K562 (cell line): Measurements from ENCODE around the gene HEATR1. TPM values are rescaled to one million over a fixed set of nuclear protein-coding genes. Genes with fewer than 3 reads are reported as not detected.

Experiments
- ATAC-seq: fragments of 200-7000 bp; cut with Tn5 transposase; 3 replicates; pipeline ENCODE4 v1.9.1; 2020; ENCODE audit warnings: moderate library complexity
- BruUV-seq: library from RNA; stranded (reverse); fragments of 400-500 nt; replicated peaks from 2 replicates; lab custom pipeline; 2021; lab: Mats Ljungman, UMichigan
- CTCF ChIA-PET: fragments of 300-600 bp; formaldehyde crosslinking; extraction: SDS; loops from one replicate; lab custom pipeline; 2021; ENCODE audit warnings: low intra/inter-chr PET ratio; lab: Yijun Ruan, JAX
- POLR2A ChIA-PET: fragments of 300-600, 350-650 bp; sonication (Branson Sonifier 250); formaldehyde crosslinking; extraction: SDS; loops from one replicate; lab custom pipeline; 2021; ENCODE audit warnings: antibody characterized with exemption, inconsistent platforms; lab: Yijun Ruan, JAX
- DNase-seq, 4 experiments: peaks; one replicate each; pipeline versions ENCODE4 v3.0.0 to v3.0.0-alpha.2; 2011 to 2018; ENCODE audit warnings: low spot score in 3 of 4, mixed read lengths in 3 of 4; ENCODE audit errors: extremely low read depth in 1 of 4
- FAIRE-seq: peaks from 2 replicates; lab custom pipeline; 2011; peaks lifted over from hg19 to GRCh38; lab: Jason Lieb, UNC
- H2AFZ ChIP-seq: 2 replicates; pipeline ENCODE4 v1.6.0; 2011; ENCODE audit warnings: low read depth, low read length, control low read depth, inconsistent platforms
- H3K27ac ChIP-seq: fragments of 200-600 bp; 3 replicates; pipeline ENCODE4 v1.8.0; 2011; ENCODE audit warnings: low read depth, mild to moderate bottlenecking, control low read depth, inconsistent platforms, low read length, moderate library complexity, mixed read lengths; ENCODE audit errors: extremely low read depth
- H3K27me3 ChIP-seq, 2 experiments: fragments of 300-600 bp in 1 of 2; 2 replicates in 1 of 2; 3 replicates in 1 of 2; pipeline versions ENCODE4 v1.6.0 to v1.8.0; 2011; ENCODE audit warnings: inconsistent platforms in 2 of 2, low read length in 2 of 2, mild to moderate bottlenecking in 1 of 2, mixed read lengths in 1 of 2, moderate library complexity in 1 of 2; ENCODE audit not compliant: control insufficient read depth in 2 of 2, insufficient read depth in 2 of 2
- H3K36me3 ChIP-seq: fragments of 300-600 bp; 3 replicates; pipeline ENCODE4 v1.8.0; 2011; ENCODE audit warnings: mild to moderate bottlenecking, low read length, inconsistent platforms; ENCODE audit not compliant: control insufficient read depth, insufficient read depth
- H3K4me1 ChIP-seq, 2 experiments: fragments of 200-600 bp in 1 of 2; replicated peaks in 1 of 2; 2 replicates in 1 of 2; 3 replicates in 1 of 2; pipeline versions ENCODE4 v1.5.1 to v1.8.0; 2011; ENCODE audit warnings: inconsistent platforms in 2 of 2, low read length in 2 of 2, mild to moderate bottlenecking in 1 of 2, mixed read lengths in 1 of 2, moderate library complexity in 1 of 2; ENCODE audit not compliant: control insufficient read depth in 2 of 2, insufficient read depth in 2 of 2
- H3K4me2 ChIP-seq: 2 replicates; pipeline ENCODE4 v1.6.1; 2011; ENCODE audit warnings: low read length, control low read depth, inconsistent platforms, mixed read lengths; ENCODE audit not compliant: insufficient read depth
- H3K4me3 ChIP-seq: fragments of 200-600 bp; sonication (generic), shearing (Covaris generic); 2 replicates; pipeline ENCODE4 v1.5.1; 2016; ENCODE audit warnings: control low read depth, inconsistent platforms
- H3K79me2 ChIP-seq: fragments of 200-600 bp; 3 replicates; pipeline ENCODE4 v1.8.0; 2011; ENCODE audit warnings: low read length, inconsistent platforms; ENCODE audit not compliant: control insufficient read depth, insufficient read depth
- H3K9ac ChIP-seq, 2 experiments: 2 replicates each; pipeline versions ENCODE4 v1.6.0 to v1.6.1; 2011; ENCODE audit warnings: low read depth in 2 of 2, low read length in 2 of 2, control low read depth in 1 of 2, inconsistent platforms in 1 of 2, mild to moderate bottlenecking in 1 of 2, mixed read lengths in 1 of 2; ENCODE audit not compliant: insufficient read depth in 1 of 2
- H3K9me1 ChIP-seq: one replicate; pipeline ENCODE4 v1.6.0; 2011; ENCODE audit warnings: inconsistent platforms, mild to moderate bottlenecking, low read length, moderate library complexity; ENCODE audit not compliant: control insufficient read depth, insufficient read depth
- H3K9me3 ChIP-seq: replicated peaks from 2 replicates; pipeline ENCODE4 v1.5.1; 2011; ENCODE audit warnings: low read depth, low read length, inconsistent platforms; ENCODE audit not compliant: control insufficient read depth, insufficient read depth
- H4K20me1 ChIP-seq: replicated peaks from 2 replicates; pipeline ENCODE4 v1.6.1; 2011; ENCODE audit warnings: low read length, inconsistent platforms, mixed read lengths; ENCODE audit not compliant: control insufficient read depth, insufficient read depth
- DDX20 ChIP-seq: fragments of 450-650 bp; IDR thresholded peaks from 2 replicates; pipeline ENCODE4 v1.6.1; 2016; ENCODE audit warnings: missing genetic modification characterization, low read depth, mild to moderate bottlenecking, missing compliant biosample characterization, moderate library complexity
- KDM2B ChIP-seq: fragments of 250-450 bp; sonication (Bioruptor Pico); IDR thresholded peaks from 2 replicates; pipeline ENCODE4 v1.8.0; 2021; ENCODE audit warnings: mild to moderate bottlenecking, moderate library complexity
- KLF16 ChIP-seq: IDR thresholded peaks from 2 replicates; pipeline ENCODE4 v1.6.1; 2016; ENCODE audit warnings: antibody characterized with exemption
- MXD1 ChIP-seq: fragments of 250-450 bp; sonication (Bioruptor Pico); IDR thresholded peaks from 2 replicates; pipeline ENCODE4 v1.8.0; 2021; ENCODE audit warnings: borderline replicate concordance, mild to moderate bottlenecking, moderate library complexity; ENCODE audit not compliant: poor library complexity, severe bottlenecking
- TAL1 ChIP-seq: fragments of 450-650 bp; IDR thresholded peaks from 2 replicates; pipeline ENCODE4 v1.6.1; 2016; ENCODE audit warnings: mild to moderate bottlenecking
- ZNF395 ChIP-seq: fragments of 200-800 bp; sonication (Bioruptor generic); IDR thresholded peaks from 2 replicates; pipeline ENCODE4 v1.6.1; 2017; ENCODE audit warnings: missing genetic modification characterization, missing compliant biosample characterization
- ZZZ3 ChIP-seq: fragments of 450-650 bp; IDR thresholded peaks from 2 replicates; pipeline ENCODE4 v1.6.1; 2016; ENCODE audit warnings: antibody characterized with exemption, mild to moderate bottlenecking, moderate library complexity
- WGBS: fragments of 100-300 bp; shearing (Covaris generic); methylation state at CpG from one replicate; pipeline ENCODE4 v1.1.6; 2016; ENCODE audit warnings: low coverage, mixed read lengths; ENCODE audit not compliant: insufficient coverage; ENCODE audit errors: missing lambda C conversion rate; 5-methylcytosine and 5-hydroxymethylcytosine counted together
- in situ Hi-C: fragments of 300-500 bp; cut with MboI; formaldehyde crosslinking; loops from 4 replicates; pipeline ENCODE4 v1.15.0; 2018; ENCODE audit warnings: inconsistent platforms, mixed read lengths
- intact Hi-C: fragments of 100-400 bp; cut with micrococcal nuclease; formaldehyde crosslinking; loops from 2 replicates; pipeline ENCODE4 v1.14.2; 2022
- polyA plus RNA-seq, 8 experiments: library from polyadenylated mRNA; depleted of rRNA in 4 of 8; stranded (reverse) in 5 of 8; unstranded in 3 of 8; fragments of >200 nt; fragmentation: Nextera tagmentation in 2 of 8; fragmentation: Illumina TruSeq in 1 of 8; extraction: Ambion mirVana in 2 of 8; extraction: Trizol in 1 of 8; gene quantifications; 2 replicates each; pipeline versions ENCODE4 v1.2.1 to v1.2.3, GENCODE V29; 2011 to 2014; ENCODE audit warnings: inconsistent platforms in 1 of 8, missing spikeins in 1 of 8
- total RNA-seq, 7 experiments: library from RNA; depleted of rRNA in 6 of 7; stranded (reverse); fragments of >200 nt in 6 of 7; fragmentation: Illumina TruSeq in 2 of 7; extraction: Trizol in 2 of 7; gene quantifications; 2 replicates each; pipeline versions ENCODE4 v1.2.1 to v1.2.3, GENCODE V29; 2011 to 2021; ENCODE audit warnings: low replicate concordance in 1 of 7

The HEATR1 gene
- total and polyA plus RNA-seq, 9 of the 15 experiments (the other 6 are each of a cell fraction or from before 2014, with no cell fraction given), result 28.3 to 108 (median 50.9) TPM

GRCh38 chr1:236508593-236509027, 95.7 kb downstream of the HEATR1 start:
- FAIRE-seq (no peak), ATAC-seq (no peak)
- CTCF ChIA-PET, result no interaction called here

More at GRCh38 chr1:236508593-236509027, 95.7 kb downstream of the HEATR1 start:
- Histone ChIP-seq H3K9ac (no peak overlapping the region), H3K79me2 (no peaks in the 10 kb centered on the region), H3K9me3 (no peaks in the 10 kb centered on the region), H3K4me2 (no peak overlapping the region), H3K4me1 (peaks cover 3 to 7% of the 10 kb centered on the region in 2 experiments; a peak in 3 of 5 replicates), H3K4me3 (no peak overlapping the region), H3K36me3 (no peaks in the 10 kb centered on the region), H3K9me1 (no peaks in the 10 kb centered on the region), H3K27ac (no peak overlapping the region), H4K20me1 (no peaks in the 10 kb centered on the region), H3K27me3 (no peaks in the 10 kb centered on the region), H2AFZ (no peak overlapping the region)
- intact Hi-C loops, result no loop called here
- POLR2A ChIA-PET, result interaction anchor here (1.4 kb wide), 2 partner anchors 9 to 15 kb away, joined by 4 to 7 read pairs; partner anchors contain the start of gene LGALS8
- WGBS, result 30% methylated on average over 6 of the region's 6 CpGs
- in situ Hi-C loops, result no loop called here
- no TSS peak for BruUV-seq
- TF ChIP-seq DDX20 (no peak), ZZZ3 (no peak), ZNF395 (CRISPR knock-in tag) (no peak), MXD1 (CRISPR knock-in tag) (no peak), KLF16 (no peak), KDM2B (CRISPR knock-in tag) (no peak), TAL1 (no peak)
- no peak for DNase-seq
